Uterus (tissue), 4 donors: ENCODE data around the gene CRACDL. TPM values are rescaled to one million over a fixed set of nuclear protein-coding genes. Genes with fewer than 3 reads are reported as not detected.

ENCODE experiments used
- DNase-seq, 2 donors: peaks; one replicate each; pipeline ENCODE4 v3.0.0-alpha.2; 2019 to 2020
- H3K27ac ChIP-seq, 2 donors: fragments of 200-600 bp; sonication (generic); 1 replicate in 1 of 2; 2 replicates in 1 of 2; pipeline ENCODE4 v1.5.1; 2016 to 2018
- H3K27me3 ChIP-seq, 2 donors: fragments of 200-600 bp; sonication (generic); one replicate each; pipeline ENCODE4 v1.5.1; 2018 to 2019; ENCODE audit warnings: control low read depth in 1 of 2
- H3K36me3 ChIP-seq, 2 donors: fragments of 200-600 bp; sonication (generic); one replicate each; pipeline ENCODE4 v1.5.1; 2019; ENCODE audit warnings: control low read depth in 1 of 2
- H3K4me1 ChIP-seq, 2 donors: fragments of 200-600 bp; sonication (generic); one replicate each; pipeline ENCODE4 v1.5.1; 2018 to 2019; ENCODE audit warnings: control low read depth in 1 of 2
- H3K4me3 ChIP-seq, 2 donors: fragments of 200-600 bp; sonication (generic); 1 replicate in 1 of 2; 2 replicates in 1 of 2; pipeline ENCODE4 v1.5.1; 2018 to 2019; ENCODE audit warnings: mild to moderate bottlenecking in 1 of 2
- H3K9me3 ChIP-seq, 2 donors: fragments of 200-600 bp; sonication (generic); one replicate each; pipeline ENCODE4 v1.5.1; 2019; ENCODE audit warnings: control low read depth in 1 of 2
- CTCF ChIP-seq, 4 experiments: fragments of 200-600 bp in 2 of 4; fragments of 450-650 bp in 2 of 4; sonication (generic) in 2 of 4; IDR thresholded peaks; one replicate each; pipeline ENCODE4 v1.5.1; 2016 to 2019; ENCODE audit warnings: antibody characterized with exemption in 4 of 4, mild to moderate bottlenecking in 2 of 4, moderate library complexity in 1 of 4
- POLR2A ChIP-seq, 2 donors: fragments of 450-650 bp; IDR thresholded peaks; one replicate each; pipeline ENCODE4 v1.6.1; 2016; ENCODE audit warnings: antibody characterized with exemption in 2 of 2, mild to moderate bottlenecking in 1 of 2, moderate library complexity in 1 of 2
- intact Hi-C: fragments of 100-400 bp; cut with DNase I; formaldehyde crosslinking; loops from one replicate; pipeline ENCODE4 v1.15.1; 2023; ENCODE audit warnings: low total_unique reads
- total RNA-seq, 4 donors: library from RNA; depleted of rRNA in 3 of 4; stranded (reverse); fragments of >200 nt in 3 of 4; gene quantifications; one replicate each; pipeline versions ENCODE4 v1.1.0 to v1.2.4, GENCODE V29; 2014 to 2023
- donor health status: DM: yes; HTN: yes; CAD: no.

CRACDL gene
- total RNA-seq, 4 donors from 2014 or later: 1.5 to 14.6 (median 6.1) TPM

DNA sequence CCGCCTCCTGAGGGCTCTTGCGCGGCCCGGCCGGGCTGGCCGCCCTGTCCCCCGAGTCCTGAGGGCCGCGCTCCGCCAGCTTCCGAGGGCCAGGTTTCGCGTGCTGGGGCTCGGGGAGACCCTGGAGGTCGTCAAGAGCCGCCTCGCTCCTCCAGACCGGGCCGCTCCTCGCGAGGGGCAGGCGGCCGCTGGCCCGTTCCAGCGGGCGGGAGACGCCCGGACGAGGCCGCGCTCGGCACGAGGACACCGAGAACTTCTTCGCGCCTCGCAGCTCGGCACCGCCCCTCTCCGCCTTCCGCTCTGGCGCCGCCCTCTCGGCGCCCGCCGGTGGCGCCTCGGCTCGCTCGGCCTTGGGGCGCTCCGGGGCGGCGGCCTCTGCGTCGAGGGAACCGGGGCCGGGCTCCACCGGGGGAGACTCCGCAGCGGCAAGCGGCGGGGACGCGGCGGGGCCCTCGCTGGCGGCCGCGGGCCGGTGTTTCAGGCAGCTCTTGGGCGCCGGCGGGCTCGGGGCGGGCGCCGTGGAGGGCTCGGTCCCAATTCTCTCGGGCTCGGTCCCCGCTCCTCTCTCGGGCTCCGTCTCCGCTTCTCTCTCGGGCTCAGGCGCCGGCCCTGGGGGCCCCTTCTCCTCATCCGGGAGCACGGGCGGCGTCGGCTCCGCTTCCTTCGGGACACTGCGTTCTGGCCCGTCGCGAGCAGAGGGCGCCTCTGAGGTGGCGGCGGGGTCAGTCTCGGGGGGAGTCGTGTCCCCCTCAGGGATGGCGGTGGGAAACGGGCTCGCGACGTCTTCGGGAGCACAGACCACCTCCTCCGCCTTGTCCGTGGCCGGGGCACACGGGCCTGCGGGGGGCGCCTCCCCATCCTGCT lies 113.5 kb downstream of the CRACDL start:
- Histone ChIP-seq H3K4me3 (peak overlapping the region; percentile 12 to 20), H3K36me3 (no peaks in the 10 kb centered on the region), H3K27ac (peak overlapping the region; percentile 62 to 73), H3K27me3 (no peaks in the 10 kb centered on the region), H3K4me1 (peaks cover 0 to 6% of the 10 kb centered on the region in 2 donors), H3K9me3 (no peaks in the 10 kb centered on the region)
- TF ChIP-seq POLR2A (IDR thresholded peaks at IDR 0.05) (no peak), CTCF (IDR thresholded peaks at IDR 0.05) (peak in 1 of 4 experiments; percentile 9)
- DNase-seq: no peak
- intact Hi-C loops: no loop called here

GRCh38 chr2:98821629-98822135 lies 114.3 kb downstream of the CRACDL start:
- DNase-seq: peak in 1 of 2 donors; percentile 23
- no peaks in the 10 kb centered on the region for H3K36me3 ChIP-seq
- no peak for TF ChIP-seq POLR2A (IDR thresholded peaks at IDR 0.05)
- TF ChIP-seq CTCF (IDR thresholded peaks at IDR 0.05): no peak
- intact Hi-C loops: no loop called here
- H3K4me3 ChIP-seq: no peak overlapping the region
- H3K27ac ChIP-seq: peak overlapping the region in 1 of 2 donors; percentile 10
- no peaks in the 10 kb centered on the region for H3K9me3 ChIP-seq
- H3K27me3 ChIP-seq: no peaks in the 10 kb centered on the region
- peaks cover 0 to 6% of the 10 kb centered on the region in 2 donors for H3K4me1 ChIP-seq

- no peak for DNase-seq
- Histone ChIP-seq H3K4me1 (peaks cover 0 to 6% of the 10 kb centered on the region in 2 donors), H3K27ac (no peak overlapping the region), H3K36me3 (no peaks in the 10 kb centered on the region), H3K27me3 (no peaks in the 10 kb centered on the region), H3K9me3 (no peaks in the 10 kb centered on the region), H3K4me3 (no peak overlapping the region)
- TF ChIP-seq CTCF (IDR thresholded peaks at IDR 0.05) (no peak), POLR2A (IDR thresholded peaks at IDR 0.05) (no peak)
- intact Hi-C loops: no loop called here
Observed at GRCh38 chr2:98819231-98819766, 116.7 kb downstream of the CRACDL start.

DNA sequence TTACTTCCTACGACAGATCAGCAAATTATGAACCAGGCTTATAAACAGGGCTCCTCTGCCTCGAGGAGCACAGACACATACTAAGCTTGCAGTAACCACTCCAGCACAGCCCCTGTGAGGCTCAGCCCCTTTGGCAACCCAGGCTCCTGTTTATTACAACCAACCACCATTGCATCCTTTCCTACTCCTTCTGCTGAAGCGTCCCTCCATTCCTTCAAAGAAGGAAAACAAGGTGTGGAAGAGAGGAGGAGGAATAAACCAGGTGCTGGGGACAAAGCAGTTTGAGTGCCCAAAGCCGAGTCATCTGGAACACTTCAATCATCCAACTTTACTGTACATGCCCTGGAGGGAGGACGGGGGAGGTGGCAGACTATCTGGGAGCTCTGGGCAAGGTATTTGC lies 117.9 kb downstream of the CRACDL start:
- no peaks in the 10 kb centered on the region for H3K27me3 ChIP-seq
- TF ChIP-seq CTCF (IDR thresholded peaks at IDR 0.05) (no peak), POLR2A (IDR thresholded peaks at IDR 0.05) (no peak)
- H3K4me3 ChIP-seq: no peak overlapping the region
- intact Hi-C loops: no loop called here
- peaks cover 0 to 5% of the 10 kb centered on the region in 2 donors for H3K4me1 ChIP-seq
- no peaks in the 10 kb centered on the region for H3K36me3 ChIP-seq
- no peaks in the 10 kb centered on the region for H3K9me3 ChIP-seq
- no peak overlapping the region for H3K27ac ChIP-seq
- DNase-seq: no peak

DNA sequence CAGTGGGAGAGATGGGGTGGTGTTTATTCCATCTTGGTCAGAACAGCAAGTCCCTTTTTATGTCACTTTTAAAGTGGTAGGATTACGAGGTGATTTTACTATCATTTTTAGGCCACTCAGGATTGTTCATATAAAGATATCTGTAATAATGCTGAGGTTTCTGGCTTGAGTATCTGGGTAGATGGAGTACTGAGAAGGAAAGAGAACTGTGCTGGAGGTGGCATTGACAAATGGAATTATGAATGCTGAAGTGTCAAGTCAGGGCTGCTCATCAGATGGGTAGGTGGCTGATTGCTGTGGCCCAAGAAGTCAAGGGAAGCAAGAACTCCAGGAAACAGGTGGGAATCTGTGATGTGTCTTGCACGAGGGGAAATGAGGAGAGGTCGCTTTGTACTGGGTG lies 119.7 kb downstream of the CRACDL start:
- Histone ChIP-seq H3K27ac (no peak overlapping the region), H3K9me3 (no peaks in the 10 kb centered on the region), H3K4me3 (no peak overlapping the region), H3K36me3 (no peaks in the 10 kb centered on the region), H3K4me1 (no peaks in the 10 kb centered on the region), H3K27me3 (no peaks in the 10 kb centered on the region)
- intact Hi-C loops: no loop called here
- DNase-seq: no peak
- TF ChIP-seq POLR2A (IDR thresholded peaks at IDR 0.05) (no peak), CTCF (IDR thresholded peaks at IDR 0.05) (no peak)
